ENCODE data around the gene KLHL29. TPM values are rescaled to one million over a fixed set of nuclear protein-coding genes. Genes with fewer than 3 reads are reported as not detected.

Gene KLHL29
- total RNA-seq, 1 donor, result 14.7 TPM

DNA sequence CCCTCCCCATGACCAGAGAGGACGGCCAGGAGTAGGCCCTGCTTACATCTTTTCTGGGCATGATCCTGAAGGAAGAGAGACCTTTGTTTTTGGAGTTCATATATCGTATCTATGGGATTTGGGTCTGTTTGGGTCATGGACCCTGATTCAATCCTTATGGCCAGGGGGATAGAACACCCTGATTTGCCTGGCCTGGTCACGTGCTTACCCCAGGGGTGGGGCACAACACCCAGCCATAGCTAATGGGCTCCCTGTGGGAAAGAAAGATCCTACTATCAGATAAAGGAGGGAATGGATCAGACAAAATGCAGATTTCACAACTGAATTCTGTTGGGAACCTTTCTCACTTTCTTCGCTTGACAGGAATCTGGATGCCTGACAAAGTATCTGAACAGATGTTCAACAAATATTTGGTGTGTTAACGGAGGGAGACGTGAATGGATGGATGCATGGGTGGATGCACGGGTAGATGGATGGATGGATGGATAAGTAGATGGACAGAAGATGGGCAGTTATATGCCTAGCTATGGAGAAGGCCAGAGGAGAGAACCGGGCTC lies 155.9 kb downstream of the KLHL29 start:
- no peak for DNase-seq (ENCODE audit: low read depth)
- TF ChIP-seq CTCF (IDR thresholded peaks at IDR 0.05; ENCODE audit: insufficient read depth, low read depth, low read length), result no peak
- H3K4me3 ChIP-seq (ENCODE audit: low read depth, low read length), result no peak overlapping the region

GRCh38 chr2:23541503-23542229 lies 156.7 kb downstream of the KLHL29 start:
- peak; percentile 67 for DNase-seq (ENCODE audit: low read depth)
- no peak for TF ChIP-seq CTCF (IDR thresholded peaks at IDR 0.05; ENCODE audit: insufficient read depth, low read depth, low read length)
- no peak overlapping the region for H3K4me3 ChIP-seq (ENCODE audit: low read depth, low read length)

DNA sequence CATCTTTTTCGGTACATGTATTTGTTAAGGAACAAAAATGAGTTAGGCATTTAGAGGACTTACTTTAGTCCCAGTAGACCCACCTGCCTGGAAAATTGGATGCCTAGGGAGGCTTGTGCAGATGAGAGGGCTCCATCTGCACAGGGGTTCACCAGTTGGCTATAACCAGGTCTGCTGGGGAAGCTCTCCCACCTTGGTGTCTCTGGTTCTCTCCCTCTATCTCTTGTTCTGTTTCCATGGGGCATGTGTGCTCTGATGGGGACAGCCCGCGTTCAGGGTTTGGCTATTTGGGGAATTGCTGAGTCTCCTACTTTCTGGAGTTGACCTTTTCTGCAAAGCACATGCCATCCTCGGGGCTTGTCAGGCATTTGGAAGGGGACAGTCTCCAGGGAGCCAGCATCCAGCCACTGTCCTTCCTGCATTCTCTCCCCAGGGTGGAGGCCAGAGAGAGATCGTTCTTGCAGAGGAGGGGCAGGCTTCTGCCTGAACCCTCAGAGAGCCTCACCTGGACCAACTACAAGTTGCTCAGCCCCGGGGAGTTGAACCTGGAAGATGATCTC lies 157.3 kb downstream of the KLHL29 start:
- DNase-seq (ENCODE audit: low read depth), result no peak
- no peak overlapping the region for H3K4me3 ChIP-seq (ENCODE audit: low read depth, low read length)
- TF ChIP-seq CTCF (IDR thresholded peaks at IDR 0.05; ENCODE audit: insufficient read depth, low read depth, low read length), result no peak

DNA sequence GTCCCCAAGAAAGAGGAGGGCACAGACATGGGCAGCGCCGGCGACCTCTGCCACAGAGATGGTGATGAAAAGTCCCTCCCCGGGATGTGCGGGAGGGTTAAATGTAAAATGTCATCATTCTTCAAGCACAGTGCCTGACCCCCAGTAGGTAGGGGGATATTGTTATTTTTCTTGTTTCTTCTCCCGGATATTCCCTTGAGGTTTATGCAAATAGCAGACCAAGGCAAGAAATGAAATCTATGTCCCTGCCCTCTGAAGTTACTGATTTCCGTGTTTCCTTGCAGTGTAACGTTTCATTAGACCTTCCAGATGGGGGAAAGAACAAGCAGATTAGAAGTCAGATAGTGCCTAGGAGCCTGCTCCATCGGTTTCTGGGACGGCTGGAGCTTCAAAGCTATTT lies 158.3 kb downstream of the KLHL29 start:
- DNase-seq (ENCODE audit: low read depth), result no peak
- H3K4me3 ChIP-seq (ENCODE audit: low read depth, low read length), result no peak overlapping the region
- no peak for TF ChIP-seq CTCF (IDR thresholded peaks at IDR 0.05; ENCODE audit: insufficient read depth, low read depth, low read length)

- no peak for TF ChIP-seq CTCF (IDR thresholded peaks at IDR 0.05; ENCODE audit: insufficient read depth, low read depth, low read length)
- H3K4me3 ChIP-seq (ENCODE audit: low read depth, low read length), result no peak overlapping the region
- DNase-seq (ENCODE audit: low read depth), result no peak
Observed at GRCh38 chr2:23543728-23544127, 158.7 kb downstream of the KLHL29 start.

DNA sequence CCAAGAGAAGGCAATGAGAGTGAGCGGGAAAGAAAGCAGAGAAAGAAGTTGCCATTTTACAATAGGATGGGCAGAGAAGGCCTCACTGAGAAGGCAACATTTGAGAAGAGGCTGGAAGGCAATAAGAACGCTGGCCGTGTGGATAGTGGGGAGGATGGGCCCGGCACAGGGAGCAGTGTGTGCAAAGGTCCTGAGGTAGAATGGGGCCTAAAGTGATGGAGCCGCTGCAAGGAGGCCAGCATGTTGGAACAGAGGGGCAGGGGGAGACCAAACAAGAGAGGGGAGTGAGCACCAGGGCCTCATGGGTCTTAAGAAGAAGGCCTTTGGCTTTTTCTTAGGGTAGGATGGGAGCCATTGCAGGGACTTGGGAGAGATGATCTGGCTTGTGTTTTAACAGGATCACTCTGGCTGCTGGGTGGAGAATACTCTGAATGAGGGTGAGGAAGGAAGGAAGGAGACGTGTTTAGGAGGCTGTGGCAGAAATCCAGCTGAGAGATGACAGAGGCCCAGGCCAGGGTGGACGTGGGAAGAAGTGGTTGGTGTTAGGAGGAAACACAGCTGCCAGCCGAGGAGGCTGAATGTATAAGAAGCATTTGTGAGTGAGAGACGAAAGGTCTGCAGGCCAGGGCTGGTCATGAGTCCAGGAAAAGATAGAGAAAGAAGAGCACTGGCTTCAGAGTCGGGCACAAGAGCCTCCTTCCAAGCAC lies 159.8 kb downstream of the KLHL29 start:
- no peak for TF ChIP-seq CTCF (IDR thresholded peaks at IDR 0.05; ENCODE audit: insufficient read depth, low read depth, low read length)
- no peak overlapping the region for H3K4me3 ChIP-seq (ENCODE audit: low read depth, low read length)
- DNase-seq (ENCODE audit: low read depth), result no peak

Measured in fibroblast of villous mesenchyme (primary cell).